ENCODE data around the gene PHACTR2. TPM values are rescaled to one million over a fixed set of nuclear protein-coding genes. Genes with fewer than 3 reads are reported as not detected.

The PHACTR2 gene
- total RNA-seq, 2 donors from 2014 or later, result 164 to 222 TPM

GRCh38 chr6:143742070-143742954, 64.5 kb downstream of the PHACTR2 start:
- Mint-ChIP-seq H3K27me3 (ENCODE audit: insufficient read depth) (no peaks in the 10 kb centered on the region), H3K27ac (no peak overlapping the region), H3K4me3 (no peak overlapping the region), H3K36me3 (ENCODE audit: low read depth) (peaks cover 30% of the 10 kb centered on the region), H3K4me1 (peaks cover 56% of the 10 kb centered on the region), H3K9me3 (no peaks in the 10 kb centered on the region)
- Histone ChIP-seq H3K36me3 (ENCODE audit: control insufficient read depth, insufficient read depth, low read length) (peaks cover 43% of the 10 kb centered on the region), H3K27me3 (ENCODE audit: control insufficient read depth, insufficient read depth, low read length, poor library complexity, severe bottlenecking) (no peaks in the 10 kb centered on the region), H3K27ac (ENCODE audit: low read depth, low read length) (no peak overlapping the region), H3K4me3 (ENCODE audit: low read length) (no peak overlapping the region), H3K4me1 (ENCODE audit: control insufficient read depth, insufficient read depth, low read length) (peaks cover 32% of the 10 kb centered on the region), H3K9me3 (ENCODE audit: control insufficient read depth, low read length) (no peaks in the 10 kb centered on the region), H3K9ac (ENCODE audit: extremely low read depth, low read length, poor library complexity, severe bottlenecking) (no peak overlapping the region)
- no peak for DNase-seq
- no peak for TF ChIP-seq CTCF (conservative IDR thresholded peaks at IDR 0.05)
- 97 to 100% methylated on average over 1 to 6 of the region's 6 CpGs for WGBS, 2 experiments (ENCODE audit: insufficient coverage in 1 of 2, insufficient read length in 1 of 2)

GRCh38 chr6:143742955-143743255, 65.1 kb downstream of the PHACTR2 start:
- Histone ChIP-seq H3K27ac (ENCODE audit: low read depth, low read length) (no peak overlapping the region), H3K27me3 (ENCODE audit: control insufficient read depth, insufficient read depth, low read length, poor library complexity, severe bottlenecking) (no peaks in the 10 kb centered on the region), H3K9ac (ENCODE audit: extremely low read depth, low read length, poor library complexity, severe bottlenecking) (no peak overlapping the region), H3K4me3 (ENCODE audit: low read length) (no peak overlapping the region), H3K36me3 (ENCODE audit: control insufficient read depth, insufficient read depth, low read length) (peaks cover 37% of the 10 kb centered on the region), H3K4me1 (ENCODE audit: control insufficient read depth, insufficient read depth, low read length) (peaks cover 33% of the 10 kb centered on the region), H3K9me3 (ENCODE audit: control insufficient read depth, low read length) (no peaks in the 10 kb centered on the region)
- H3K4me3 Mint-ChIP-seq, result no peak overlapping the region
- H3K4me1 Mint-ChIP-seq, result peaks cover 58% of the 10 kb centered on the region
- no peak for DNase-seq
- TF ChIP-seq CTCF (conservative IDR thresholded peaks at IDR 0.05), result no peak
- peaks cover 26% of the 10 kb centered on the region for H3K36me3 Mint-ChIP-seq (ENCODE audit: low read depth)
- H3K27me3 Mint-ChIP-seq (ENCODE audit: insufficient read depth), result no peaks in the 10 kb centered on the region
- peak overlapping the region; percentile 12 for H3K27ac Mint-ChIP-seq
- WGBS, 2 experiments (ENCODE audit: insufficient coverage in 1 of 2, insufficient read length in 1 of 2), result 79 to 91% methylated on average over 3 of the region's 3 CpGs
- no peaks in the 10 kb centered on the region for H3K9me3 Mint-ChIP-seq

- H3K27me3 ChIP-seq (ENCODE audit: control insufficient read depth, insufficient read depth, low read length, poor library complexity, severe bottlenecking), result no peaks in the 10 kb centered on the region
- Mint-ChIP-seq H3K36me3 (ENCODE audit: low read depth) (peaks cover 22% of the 10 kb centered on the region), H3K27ac (peak overlapping the region; percentile 96), H3K4me3 (no peak overlapping the region), H3K9me3 (no peaks in the 10 kb centered on the region), H3K4me1 (peaks cover 62% of the 10 kb centered on the region), H3K27me3 (ENCODE audit: insufficient read depth) (no peaks in the 10 kb centered on the region)
- no peak overlapping the region for H3K9ac ChIP-seq (ENCODE audit: extremely low read depth, low read length, poor library complexity, severe bottlenecking)
- no peak for TF ChIP-seq CTCF (conservative IDR thresholded peaks at IDR 0.05)
- no peaks in the 10 kb centered on the region for H3K9me3 ChIP-seq (ENCODE audit: control insufficient read depth, low read length)
- H3K27ac ChIP-seq (ENCODE audit: low read depth, low read length), result peak overlapping the region; percentile 3
- 50 to 83% methylated on average over 5 to 12 of the region's 12 CpGs for WGBS, 2 experiments (ENCODE audit: insufficient coverage in 1 of 2, insufficient read length in 1 of 2)
- peaks cover 39% of the 10 kb centered on the region for H3K36me3 ChIP-seq (ENCODE audit: control insufficient read depth, insufficient read depth, low read length)
- peaks cover 39% of the 10 kb centered on the region for H3K4me1 ChIP-seq (ENCODE audit: control insufficient read depth, insufficient read depth, low read length)
- DNase-seq, result no peak
- H3K4me3 ChIP-seq (ENCODE audit: low read length), result no peak overlapping the region
Measured at GRCh38 chr6:143743301-143744166, 65.8 kb downstream of the PHACTR2 start.

Measured in endodermal cell (in vitro differentiated cells).